MCF 10A (cell line): ENCODE data around the gene XPO6. TPM values are rescaled to one million over a fixed set of nuclear protein-coding genes. Genes with fewer than 3 reads are reported as not detected.
A peak's percentile ranks its signal among the peaks of the same experiment; 100 is the strongest.

Experiments
- BruUV-seq: library from RNA; stranded (reverse); fragments of 400-500 nt; replicated peaks from 2 replicates; lab custom pipeline; 2021; lab: Mats Ljungman, UMichigan
- CTCF ChIA-PET: fragments of 300-600 bp; sonication (Branson Sonifier 250); formaldehyde crosslinking; extraction: SDS; loops from one replicate; lab custom pipeline; 2021; ENCODE audit warnings: antibody characterized with exemption, inconsistent platforms; lab: Yijun Ruan, JAX
- POLR2A ChIA-PET: fragments of 300-600, 350-650 bp; sonication (Branson Sonifier 250); formaldehyde crosslinking; extraction: SDS; loops from one replicate; lab custom pipeline; 2020; ENCODE audit warnings: antibody characterized with exemption, inconsistent platforms; lab: Yijun Ruan, JAX
- DNase-seq: peaks from one replicate; pipeline ENCODE4 v3.0.0-alpha.2; 2018; ENCODE audit not compliant: unreplicated experiment
- H3K27ac Mint-ChIP-seq: one replicate; pipeline ENCODE4 v1.8.0; 2022; ENCODE audit warnings: mild to moderate bottlenecking, low read depth, mixed read lengths; ENCODE audit not compliant: unreplicated experiment
- H3K27me3 Mint-ChIP-seq: one replicate; pipeline ENCODE4 v1.8.0; 2022; ENCODE audit warnings: mixed read lengths; ENCODE audit not compliant: insufficient read depth, unreplicated experiment
- H3K36me3 Mint-ChIP-seq: one replicate; pipeline ENCODE4 v1.8.0; 2022; ENCODE audit warnings: mild to moderate bottlenecking, moderate library complexity, mixed read lengths; ENCODE audit not compliant: insufficient read depth, unreplicated experiment
- H3K4me1 Mint-ChIP-seq: one replicate; pipeline ENCODE4 v1.8.0; 2022; ENCODE audit warnings: mixed read lengths; ENCODE audit not compliant: insufficient read depth, unreplicated experiment
- H3K4me3 Mint-ChIP-seq: one replicate; pipeline ENCODE4 v1.8.0; 2022; ENCODE audit warnings: mild to moderate bottlenecking, moderate library complexity, mixed read lengths; ENCODE audit not compliant: unreplicated experiment
- H3K9me3 Mint-ChIP-seq: one replicate; pipeline ENCODE4 v1.8.0; 2022; ENCODE audit warnings: mixed read lengths; ENCODE audit not compliant: unreplicated experiment
- intact Hi-C: fragments of 100-400 bp; cut with micrococcal nuclease; formaldehyde crosslinking; loops from 2 replicates; pipeline ENCODE4 v1.14.1; 2022
- total RNA-seq: library from RNA; stranded (reverse); gene quantifications from 2 replicates; pipeline ENCODE4 v1.2.3, GENCODE V29; 2022
- TF ChIP-seq, protein P1 (sequence below): fragments of 200-600 bp; IDR thresholded peaks from one replicate; pipeline ENCODE4 v1.8.0; 2022; ENCODE audit warnings: antibody characterized with exemption, mild to moderate bottlenecking; ENCODE audit not compliant: unreplicated experiment

Gene XPO6
- total RNA-seq, 1 experiment from 2014 or later = 200 TPM

DNA sequence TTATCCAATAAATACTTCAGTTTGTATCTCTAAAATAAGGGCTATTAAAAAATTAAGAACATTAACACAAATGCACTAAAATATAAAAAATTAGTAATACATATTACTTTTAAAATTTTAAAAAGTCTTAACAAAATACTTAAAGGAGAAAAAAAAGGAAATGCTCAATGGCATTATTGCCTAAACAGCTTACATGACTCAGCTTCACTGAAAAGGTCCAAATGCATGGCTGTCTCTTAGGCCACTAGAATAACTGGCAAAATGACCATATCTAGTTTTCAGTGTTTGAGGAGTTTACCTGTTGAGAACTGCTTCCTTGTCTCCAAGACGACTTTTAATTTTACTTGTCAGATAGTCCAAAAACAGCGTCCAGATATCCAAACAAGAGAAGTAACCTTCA lies 66.0 kb downstream of the XPO6 start:
- ChIA-PET POLR2A (interaction anchor here (1.7 kb wide), 1 partner anchor 8 kb away, joined by 7 read pairs; no protein-coding TSS in a partner anchor), CTCF (no interaction called here)
- H3K27ac Mint-ChIP-seq = no peak overlapping the region
- H3K4me1 Mint-ChIP-seq = peaks cover 6% of the 10 kb centered on the region
- TF ChIP-seq, protein P1, sequence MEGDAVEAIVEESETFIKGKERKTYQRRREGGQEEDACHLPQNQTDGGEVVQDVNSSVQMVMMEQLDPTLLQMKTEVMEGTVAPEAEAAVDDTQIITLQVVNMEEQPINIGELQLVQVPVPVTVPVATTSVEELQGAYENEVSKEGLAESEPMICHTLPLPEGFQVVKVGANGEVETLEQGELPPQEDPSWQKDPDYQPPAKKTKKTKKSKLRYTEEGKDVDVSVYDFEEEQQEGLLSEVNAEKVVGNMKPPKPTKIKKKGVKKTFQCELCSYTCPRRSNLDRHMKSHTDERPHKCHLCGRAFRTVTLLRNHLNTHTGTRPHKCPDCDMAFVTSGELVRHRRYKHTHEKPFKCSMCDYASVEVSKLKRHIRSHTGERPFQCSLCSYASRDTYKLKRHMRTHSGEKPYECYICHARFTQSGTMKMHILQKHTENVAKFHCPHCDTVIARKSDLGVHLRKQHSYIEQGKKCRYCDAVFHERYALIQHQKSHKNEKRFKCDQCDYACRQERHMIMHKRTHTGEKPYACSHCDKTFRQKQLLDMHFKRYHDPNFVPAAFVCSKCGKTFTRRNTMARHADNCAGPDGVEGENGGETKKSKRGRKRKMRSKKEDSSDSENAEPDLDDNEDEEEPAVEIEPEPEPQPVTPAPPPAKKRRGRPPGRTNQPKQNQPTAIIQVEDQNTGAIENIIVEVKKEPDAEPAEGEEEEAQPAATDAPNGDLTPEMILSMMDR = no peak
- H3K9me3 Mint-ChIP-seq = no peaks in the 10 kb centered on the region
- DNase-seq = no peak
- intact Hi-C loops = no loop called here
- no TSS peak for BruUV-seq
- no peaks in the 10 kb centered on the region for H3K27me3 Mint-ChIP-seq
- H3K36me3 Mint-ChIP-seq = peaks cover 81% of the 10 kb centered on the region
- no peak overlapping the region for H3K4me3 Mint-ChIP-seq

DNA sequence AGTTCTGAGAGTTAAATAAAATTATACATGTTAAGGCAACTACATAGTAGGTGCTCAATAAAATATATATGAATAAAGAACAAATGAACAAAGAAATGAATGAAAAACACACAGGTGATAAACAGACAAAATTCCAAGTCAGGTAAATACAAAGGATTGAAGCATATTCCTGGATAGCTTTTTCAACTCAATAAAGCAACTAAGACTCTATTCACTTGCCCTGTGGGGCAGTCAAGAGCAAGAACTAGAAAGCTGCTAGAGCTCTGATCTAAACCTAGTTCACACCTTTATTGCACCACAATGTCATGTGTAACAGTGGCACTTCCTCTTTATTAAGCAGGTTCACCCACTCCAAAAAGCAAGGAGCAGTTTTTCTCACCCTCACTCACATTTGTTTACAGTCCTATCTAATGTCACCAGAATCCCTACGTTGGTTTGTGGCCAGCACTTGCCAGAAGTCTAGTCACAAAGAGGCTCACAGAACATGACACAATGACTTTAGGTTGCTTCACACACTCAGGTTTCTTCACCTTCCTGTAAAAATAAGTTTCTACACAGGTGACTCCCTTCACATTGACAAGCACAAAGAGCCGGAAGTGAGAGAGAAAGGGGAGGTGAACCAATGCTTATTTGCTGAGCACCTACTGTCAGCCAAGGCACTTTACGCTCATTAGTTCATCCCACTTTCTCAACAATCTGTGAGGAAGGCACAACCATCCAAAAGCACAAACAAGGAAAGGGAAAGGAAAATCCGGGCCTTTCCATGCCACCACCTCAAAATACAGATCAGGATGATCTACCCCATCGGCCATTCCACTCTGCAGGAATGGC lies 70.8 kb downstream of the XPO6 start:
- no peaks in the 10 kb centered on the region for H3K27me3 Mint-ChIP-seq
- peaks cover 76% of the 10 kb centered on the region for H3K36me3 Mint-ChIP-seq
- no peak overlapping the region for H3K4me3 Mint-ChIP-seq
- no TSS peak for BruUV-seq
- peak overlapping the region; percentile 13 for H3K27ac Mint-ChIP-seq
- H3K9me3 Mint-ChIP-seq = no peaks in the 10 kb centered on the region
- H3K4me1 Mint-ChIP-seq = peaks cover 7% of the 10 kb centered on the region
- TF ChIP-seq, protein P1 = no peak
- intact Hi-C loops = no loop called here
- POLR2A ChIA-PET = interaction anchor here (0.7 kb wide), 1 partner anchor 11 kb away, joined by 5 read pairs; no protein-coding TSS in a partner anchor
- CTCF ChIA-PET = interaction anchor here (0.7 kb wide), 1 partner anchor 11 kb away, joined by 3 read pairs; no protein-coding TSS in a partner anchor
- DNase-seq = peak; percentile 52

DNA sequence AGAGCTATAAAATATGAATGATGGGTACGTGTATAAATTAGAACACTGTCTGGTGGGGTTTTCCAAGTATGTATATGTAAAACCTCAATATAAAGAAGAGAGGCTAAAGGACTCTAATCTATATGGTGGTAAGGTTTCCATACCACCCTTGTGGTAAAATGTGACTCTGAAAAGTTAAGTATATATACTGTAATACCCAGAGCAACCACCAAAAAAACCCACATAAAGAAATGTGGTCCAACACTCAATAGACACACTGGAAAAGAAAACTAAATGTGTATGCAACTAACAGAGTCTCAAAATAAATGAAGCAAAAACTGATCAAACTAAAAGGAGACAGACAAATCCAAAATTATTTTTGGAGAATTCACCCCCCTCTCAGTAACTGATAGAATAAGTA lies 72.2 kb downstream of the XPO6 start:
- Mint-ChIP-seq H3K27ac (peak overlapping the region; percentile 10), H3K36me3 (peaks cover 78% of the 10 kb centered on the region), H3K4me3 (no peak overlapping the region), H3K4me1 (peaks cover 7% of the 10 kb centered on the region), H3K27me3 (no peaks in the 10 kb centered on the region), H3K9me3 (no peaks in the 10 kb centered on the region)
- intact Hi-C loops = no loop called here
- ChIA-PET CTCF (interaction anchor here (0.8 kb wide), 1 partner anchor 9 kb away, joined by 4 read pairs; no protein-coding TSS in a partner anchor), POLR2A (no interaction called here)
- DNase-seq = no peak
- TF ChIP-seq, protein P1 = no peak
- BruUV-seq = no TSS peak

DNA sequence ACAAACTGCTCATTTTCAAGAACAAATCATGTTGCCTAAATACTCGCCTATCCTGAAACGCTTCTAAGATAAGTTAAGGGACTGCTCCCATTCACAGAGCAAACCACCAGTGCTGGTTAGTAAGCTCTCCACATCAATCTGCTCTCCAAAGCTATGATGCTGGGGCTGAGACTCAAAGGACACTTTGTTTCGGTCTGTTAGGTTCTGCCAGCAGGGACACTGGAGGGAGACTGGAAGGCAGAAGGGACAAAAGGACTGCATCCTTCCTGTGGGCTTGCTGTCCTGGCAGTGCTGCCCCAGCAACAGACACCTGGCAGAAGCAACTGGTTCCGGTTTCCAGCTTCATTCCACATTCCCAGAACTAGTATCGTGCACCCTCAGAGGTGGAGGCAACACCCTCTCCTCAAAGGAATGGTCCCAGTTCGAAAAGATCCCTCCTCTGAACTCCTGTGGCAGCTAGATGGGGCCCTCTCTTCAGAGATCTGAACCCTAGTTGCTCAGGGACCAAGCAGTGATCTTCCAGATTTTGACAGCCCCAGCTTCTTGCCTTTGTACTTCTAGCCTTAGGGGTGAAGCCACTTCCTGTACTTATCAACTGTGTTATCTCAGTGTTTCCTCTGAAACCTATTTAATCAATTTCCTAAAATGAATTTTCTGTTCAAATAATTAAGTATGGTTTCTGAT lies 74.9 kb downstream of the XPO6 start:
- DNase-seq = no peak
- no peaks in the 10 kb centered on the region for H3K9me3 Mint-ChIP-seq
- no peak overlapping the region for H3K27ac Mint-ChIP-seq
- intact Hi-C loops = no loop called here
- no TSS peak for BruUV-seq
- peaks cover 82% of the 10 kb centered on the region for H3K36me3 Mint-ChIP-seq
- ChIA-PET POLR2A (no interaction called here), CTCF (interaction anchor here (0.6 kb wide), 1 partner anchor 1179 kb away, joined by 3 read pairs; no protein-coding TSS in a partner anchor)
- no peaks in the 10 kb centered on the region for H3K27me3 Mint-ChIP-seq
- TF ChIP-seq, protein P1 = no peak
- H3K4me3 Mint-ChIP-seq = no peak overlapping the region
- peaks cover 7% of the 10 kb centered on the region for H3K4me1 Mint-ChIP-seq
